Aorta (tissue), 5 donors: ENCODE measurements around the gene RUNX3. TPM values are rescaled to one million over a fixed set of nuclear protein-coding genes. Genes with fewer than 3 reads are reported as not detected.
"Not testable (repeated sequence)": the region's sequence is repeated elsewhere in the genome, so short reads cannot be mapped to it uniquely, and the experiment has no call there.

Source experiments
- ATAC-seq: fragments of 200-7000 bp; cut with Tn5 transposase; one replicate; pipeline ENCODE4 v1.9.1; 2022; ENCODE audit warnings: moderate library complexity; ENCODE audit not compliant: low FRiP score
- DNase-seq, 2 donors: peaks; one replicate each; pipeline ENCODE4 v3.0.0-alpha.2; 2020
- H3K27ac ChIP-seq, 2 donors: one replicate each; pipeline ENCODE4 v1.5.1; 2013; ENCODE audit warnings: low read length in 2 of 2, mild to moderate bottlenecking in 2 of 2, moderate library complexity in 2 of 2, control low read depth in 1 of 2, inconsistent platforms in 1 of 2, low read depth in 1 of 2
- H3K27me3 ChIP-seq, 2 donors: one replicate each; pipeline ENCODE4 v1.6.1; 2013; ENCODE audit warnings: control low read depth in 1 of 2, low read length in 1 of 2, mild to moderate bottlenecking in 1 of 2, moderate library complexity in 1 of 2; ENCODE audit not compliant: insufficient read depth in 2 of 2, control insufficient read depth in 1 of 2
- H3K36me3 ChIP-seq, 2 donors: one replicate each; pipeline ENCODE4 v1.6.1; 2013; ENCODE audit warnings: control low read depth in 1 of 2, low read length in 1 of 2, mild to moderate bottlenecking in 1 of 2; ENCODE audit not compliant: insufficient read depth in 2 of 2, control insufficient read depth in 1 of 2
- H3K4me1 ChIP-seq, 2 donors: one replicate each; pipeline ENCODE4 v1.6.1; 2013; ENCODE audit warnings: low read length in 2 of 2, control low read depth in 1 of 2, mild to moderate bottlenecking in 1 of 2, moderate library complexity in 1 of 2; ENCODE audit not compliant: insufficient read depth in 2 of 2, control insufficient read depth in 1 of 2
- H3K4me3 ChIP-seq, 2 donors: one replicate each; pipeline ENCODE4 v1.5.1; 2013; ENCODE audit warnings: low read length in 2 of 2, control low read depth in 1 of 2, mild to moderate bottlenecking in 1 of 2
- H3K9me3 ChIP-seq: one replicate; pipeline ENCODE4 v1.6.1; 2013; ENCODE audit warnings: mild to moderate bottlenecking, low read length; ENCODE audit not compliant: control insufficient read depth
- WGBS, 2 donors: extraction: QIAGEN DNeasy Blood & Tissue Kit; methylation state at CpG; one replicate each; pipeline ENCODE4 v1.1.7; 2013; 5-methylcytosine and 5-hydroxymethylcytosine counted together
- intact Hi-C, 2 donors: fragments of 100-400 bp; cut with DNase I; formaldehyde crosslinking; loops; one replicate each; pipeline versions ENCODE4 v1.14.2 to v1.15.0; 2022
- polyA plus RNA-seq, 2 donors: library from polyadenylated mRNA; stranded (reverse); fragments of 200-250 nt; gene quantifications; one replicate each; pipeline ENCODE4 v1.2.3, GENCODE V29; 2013
- total RNA-seq, 2 donors: library from RNA; stranded (reverse); fragmentation: NEBNext Ultra II Directional; extraction: Animal tissue kit (Norgen Biotek cat#: 25700); gene quantifications; one replicate each; pipeline ENCODE4 v1.2.1, GENCODE V29; 2021
- donor health status: healthy with polysubstance abuse.
- donor health status: Bipolar disorder and iron deficiency.
- donor health status: DM: no; HTN: no; CAD: no.
- donor health status: DM: no; HTN: no; CAD: no.
- donor health status: DM: yes; HTN: yes; CAD: no.

RUNX3 gene
- total and polyA plus RNA-seq, 4 donors = 1.1 to 4.4 (median 2.1) TPM

DNA sequence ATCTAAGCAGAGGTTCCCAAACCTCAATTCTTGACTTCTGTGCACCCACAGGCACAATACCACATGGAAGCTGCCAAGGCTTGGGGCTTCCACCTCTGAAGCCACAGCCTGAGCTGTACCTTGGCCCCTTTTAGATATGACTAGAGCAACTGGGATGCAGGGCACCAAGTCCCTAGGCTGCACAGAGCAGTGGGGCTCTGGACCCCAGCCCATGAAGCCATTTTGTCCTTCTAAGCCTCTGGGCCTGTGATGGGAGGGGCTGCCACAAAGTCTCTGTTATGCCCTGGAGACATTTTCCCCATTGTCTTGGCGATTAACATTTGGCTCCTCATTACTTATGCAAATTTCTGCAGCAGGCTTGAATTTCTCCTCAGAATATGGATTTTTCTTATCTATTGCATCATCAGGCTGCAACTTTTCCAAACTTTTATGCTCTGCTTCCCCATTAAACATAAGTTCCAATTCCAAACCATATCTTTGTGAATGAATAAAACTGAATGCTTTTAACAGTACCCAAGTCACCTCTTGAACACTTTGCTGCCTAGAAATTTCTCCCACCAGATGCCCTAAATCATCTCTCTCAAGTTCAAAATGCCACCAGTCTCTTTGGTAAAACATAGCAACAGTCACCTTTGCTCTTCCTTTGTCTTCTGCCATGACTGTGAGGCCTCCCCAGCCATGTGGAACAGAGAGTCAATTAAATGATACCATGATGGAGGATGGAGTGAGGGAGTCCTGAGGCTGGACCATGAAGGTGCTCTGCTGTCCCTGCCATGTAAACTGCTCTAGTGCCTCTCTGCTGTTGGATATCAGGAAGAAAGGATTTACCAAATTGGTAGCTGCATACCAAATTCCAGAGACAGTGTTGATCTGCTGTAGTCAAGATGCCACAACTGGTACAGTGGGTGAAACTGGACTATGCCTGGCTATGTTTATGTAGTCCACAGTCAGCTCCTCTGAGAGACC is 37.6 kb downstream of the RUNX3 start:
- H3K4me1 ChIP-seq = no peaks in the 10 kb centered on the region
- WGBS, 2 donors = 86 to 90% methylated on average over 1 of the region's 1 CpG
- no peak overlapping the region for H3K4me3 ChIP-seq
- intact Hi-C loops = no loop called here
- no peaks in the 10 kb centered on the region for H3K36me3 ChIP-seq
- no peak for ATAC-seq
- DNase-seq = peak in 1 of 2 donors; percentile 30
- H3K9me3 ChIP-seq = peaks cover 1% of the 10 kb centered on the region
- H3K27ac ChIP-seq = no peak overlapping the region
- H3K27me3 ChIP-seq = no peaks in the 10 kb centered on the region

DNA sequence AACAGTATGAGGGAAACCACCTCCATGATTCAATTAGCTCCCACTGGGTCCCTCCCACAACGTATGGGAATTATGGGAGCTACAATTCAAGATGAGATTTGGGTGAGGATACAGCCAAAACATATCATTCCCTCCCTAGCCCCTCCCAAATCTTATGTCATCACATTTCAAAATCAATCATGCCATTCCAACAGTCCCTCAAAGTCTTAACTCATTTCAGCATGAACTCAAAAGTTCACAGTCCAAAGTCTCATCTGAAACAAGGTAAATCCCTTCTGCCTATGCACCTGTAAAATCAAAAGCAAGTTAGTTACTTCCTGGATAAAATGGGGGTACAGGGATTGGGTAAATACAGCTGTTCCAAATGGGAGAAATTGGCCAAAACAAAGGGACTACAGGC is 38.7 kb downstream of the RUNX3 start:
- H3K36me3 ChIP-seq, ATAC-seq, H3K9me3 ChIP-seq, H3K27me3 ChIP-seq, DNase-seq, intact Hi-C loops, H3K4me1 ChIP-seq, H3K4me3 ChIP-seq, H3K27ac ChIP-seq: not testable (repeated sequence)
- 63 to 78% methylated on average over 1 of the region's 1 CpG for WGBS, 2 donors

DNA sequence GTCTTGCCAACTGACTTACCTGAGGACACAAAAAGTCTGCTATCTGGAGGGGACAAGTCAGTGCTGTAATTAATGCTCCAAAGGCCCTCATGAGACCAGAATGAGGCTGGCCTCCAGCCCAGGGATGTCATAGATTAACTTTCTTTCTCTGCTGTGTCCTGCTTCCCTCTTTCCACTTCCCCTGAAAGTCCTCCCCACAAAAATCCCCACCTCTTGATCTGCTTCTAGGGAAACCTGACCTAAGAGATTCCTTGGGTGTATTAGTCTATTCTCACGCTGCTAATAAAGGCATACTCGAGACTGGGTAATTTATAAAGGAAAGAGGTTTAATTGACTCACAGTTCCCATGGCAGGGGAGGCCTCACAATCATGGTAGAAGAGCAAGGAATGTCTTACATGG is 39.2 kb downstream of the RUNX3 start:
- DNase-seq (no peak), ATAC-seq (no peak)
- intact Hi-C loops = no loop called here
- Histone ChIP-seq H3K4me1 (no peaks in the 10 kb centered on the region), H3K36me3 (no peaks in the 10 kb centered on the region), H3K9me3 (peaks cover 1% of the 10 kb centered on the region), H3K4me3 (no peak overlapping the region), H3K27ac (no peak overlapping the region), H3K27me3 (no peaks in the 10 kb centered on the region)
- 87 to 93% methylated on average over 2 of the region's 2 CpGs for WGBS, 2 donors

DNA sequence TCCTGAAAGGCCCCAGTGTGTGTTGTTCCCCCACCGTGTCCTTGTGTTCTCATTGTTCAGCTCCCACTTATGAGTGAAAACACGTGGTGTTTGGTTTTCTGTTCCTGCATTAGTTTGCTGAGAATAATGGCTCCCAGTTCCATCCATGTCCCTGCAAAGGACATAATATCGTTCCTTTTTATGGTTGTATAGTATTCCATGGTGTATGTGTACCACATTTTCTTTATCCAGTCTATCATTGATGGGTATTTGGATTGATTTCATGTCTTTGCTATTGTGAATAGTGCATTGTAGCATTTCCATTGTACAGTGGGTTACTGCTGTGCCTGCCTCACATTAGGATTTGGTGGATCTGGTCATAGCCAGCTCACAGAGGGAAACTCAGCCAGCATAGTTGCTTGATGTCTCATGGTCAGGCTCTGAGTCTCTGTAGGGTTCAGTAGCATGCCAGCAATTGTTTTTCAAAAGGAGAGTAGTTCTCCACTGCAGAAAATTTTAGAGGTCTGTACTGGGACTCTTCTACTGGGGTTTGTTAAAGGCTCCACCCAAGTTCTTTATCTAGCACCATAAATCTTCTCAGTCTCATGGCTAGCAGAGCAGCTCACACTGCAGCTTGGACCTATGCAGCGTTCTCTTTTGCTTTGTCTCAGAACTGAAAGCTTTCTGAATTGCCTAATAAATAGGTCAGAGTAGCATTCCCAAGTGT is 41.0 kb downstream of the RUNX3 start:
- H3K4me3 ChIP-seq = no peak overlapping the region
- H3K9me3 ChIP-seq = peaks cover 1% of the 10 kb centered on the region
- intact Hi-C loops = no loop called here
- H3K4me1 ChIP-seq = no peaks in the 10 kb centered on the region
- 75 to 76% methylated on average over 4 of the region's 4 CpGs for WGBS, 2 donors
- DNase-seq (peak; percentile 17 to 24), ATAC-seq (no peak)
- H3K36me3 ChIP-seq = no peaks in the 10 kb centered on the region
- H3K27me3 ChIP-seq = no peaks in the 10 kb centered on the region
- no peak overlapping the region for H3K27ac ChIP-seq

DNA sequence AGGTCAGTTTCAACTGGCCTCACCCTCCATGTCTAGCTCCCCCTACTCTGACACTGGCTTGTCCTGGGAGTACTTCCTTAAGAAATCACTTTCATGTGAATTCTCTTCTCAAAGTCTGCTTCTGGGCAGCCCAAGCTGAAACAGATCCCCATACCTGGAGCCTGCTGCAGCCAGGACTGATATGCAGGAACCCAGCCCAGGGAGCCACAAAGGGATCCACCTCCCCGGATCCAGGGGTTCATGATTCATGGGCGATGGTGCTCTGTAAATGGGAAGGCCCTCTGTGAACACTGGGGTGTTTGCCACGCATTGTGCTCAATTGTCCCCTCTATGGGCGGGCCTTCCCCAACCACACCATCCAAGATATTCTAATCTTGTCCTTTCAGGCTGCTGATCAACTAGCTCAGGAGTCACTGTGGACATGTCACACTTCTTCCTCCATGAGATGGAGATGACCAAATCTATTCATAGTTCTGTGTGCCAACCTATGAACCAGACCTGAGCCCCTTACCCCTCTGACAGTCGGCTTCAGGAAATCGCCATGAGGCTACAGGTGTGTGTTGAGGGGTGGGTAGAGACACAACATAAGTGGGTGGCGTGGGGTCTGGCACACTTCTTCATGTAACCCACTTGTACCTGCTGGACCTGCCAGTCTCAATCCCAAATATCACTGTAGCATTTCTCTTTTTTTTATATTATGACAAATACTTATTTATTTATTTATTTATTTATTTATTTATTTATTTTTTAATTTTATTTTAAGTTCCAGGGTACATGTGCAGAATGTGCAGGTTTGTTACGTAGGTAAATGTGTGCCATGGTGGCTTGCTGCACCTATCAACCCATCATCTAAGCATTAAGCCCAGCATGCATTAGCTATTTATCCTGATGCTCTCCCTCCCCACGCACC is 41.8 kb downstream of the RUNX3 start:
- Histone ChIP-seq H3K4me1 (no peaks in the 10 kb centered on the region), H3K27me3 (no peaks in the 10 kb centered on the region), H3K36me3 (no peaks in the 10 kb centered on the region), H3K9me3 (peaks cover 1% of the 10 kb centered on the region), H3K4me3 (no peak overlapping the region), H3K27ac (no peak overlapping the region)
- intact Hi-C loops = no loop called here
- ATAC-seq = no peak
- DNase-seq = peak; percentile 10 to 34
- 92 to 97% methylated on average over 9 of the region's 9 CpGs for WGBS, 2 donors

DNA sequence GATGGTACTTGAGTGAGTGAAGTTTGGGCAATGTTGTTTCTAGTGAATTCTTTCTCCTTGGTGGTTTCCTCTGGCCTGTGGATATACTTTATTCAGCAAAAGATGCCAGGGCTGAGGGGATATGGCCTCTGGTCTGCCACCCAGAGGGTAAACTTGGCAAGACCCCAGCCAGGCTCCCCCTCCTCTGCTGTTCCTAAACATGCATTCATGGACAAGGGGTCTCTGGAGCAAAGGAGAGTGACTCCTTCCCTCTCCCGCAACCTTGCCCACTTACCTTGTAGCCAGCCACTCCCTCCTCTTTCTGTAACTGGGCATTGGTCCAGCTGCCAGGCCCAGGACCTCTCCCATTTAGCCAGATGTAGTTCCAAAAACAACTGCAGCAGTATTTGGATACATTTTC is 43.8 kb downstream of the RUNX3 start:
- DNase-seq = peak; percentile 11
- Histone ChIP-seq H3K9me3 (no peaks in the 10 kb centered on the region), H3K27me3 (no peaks in the 10 kb centered on the region), H3K36me3 (no peaks in the 10 kb centered on the region), H3K4me1 (no peaks in the 10 kb centered on the region), H3K27ac (no peak overlapping the region), H3K4me3 (no peak overlapping the region)
- intact Hi-C loops = no loop called here
- WGBS, 2 donors = 66 to 71% methylated on average over 1 of the region's 1 CpG
- ATAC-seq = no peak

DNA sequence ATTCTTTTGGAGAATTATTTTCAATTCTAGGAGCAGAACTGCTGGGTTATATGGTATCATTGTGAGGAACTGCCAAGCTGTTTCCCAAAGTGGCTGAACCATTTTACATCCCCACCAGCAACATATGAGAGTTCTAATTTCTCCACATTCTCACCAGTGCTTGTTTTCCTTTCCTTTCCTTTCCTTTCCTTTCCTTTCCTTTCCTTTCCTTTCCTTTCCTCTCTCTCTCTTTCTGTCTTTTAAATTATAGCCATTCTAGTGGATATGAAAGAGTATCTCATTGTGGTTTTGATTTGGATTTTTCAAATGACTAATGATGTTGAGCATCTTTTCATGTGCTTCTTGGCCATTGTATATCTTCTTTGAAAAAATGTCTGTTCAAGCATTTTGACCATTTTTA is 45.3 kb downstream of the RUNX3 start:
- H3K9me3 ChIP-seq = no peaks in the 10 kb centered on the region
- H3K36me3 ChIP-seq = no peaks in the 10 kb centered on the region
- H3K4me1 ChIP-seq = no peaks in the 10 kb centered on the region
- no peak overlapping the region for H3K4me3 ChIP-seq
- ATAC-seq (no peak), DNase-seq (no peak)
- intact Hi-C loops = no loop called here
- no peak overlapping the region for H3K27ac ChIP-seq
- no peaks in the 10 kb centered on the region for H3K27me3 ChIP-seq

DNA sequence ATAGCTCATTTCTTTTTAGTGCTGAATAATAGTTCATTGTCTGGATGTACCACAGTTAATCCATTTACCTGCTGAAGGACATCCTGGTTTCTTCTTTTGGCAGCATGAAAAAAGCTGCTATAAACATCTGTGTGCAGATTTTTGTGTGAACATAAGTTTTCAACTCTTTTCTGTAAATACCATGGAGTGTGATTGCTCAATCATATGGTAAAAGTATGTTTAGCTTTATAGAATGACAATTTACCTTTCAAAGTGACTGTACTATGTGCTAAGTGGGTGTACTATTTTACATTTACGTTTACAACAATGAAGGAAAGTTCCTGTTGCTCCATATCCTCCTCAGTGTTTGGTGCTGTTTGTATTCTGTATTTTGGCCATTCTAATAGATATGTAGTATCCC is 49.0 kb downstream of the RUNX3 start:
- Histone ChIP-seq H3K27me3 (no peaks in the 10 kb centered on the region), H3K4me1 (no peaks in the 10 kb centered on the region), H3K36me3 (no peaks in the 10 kb centered on the region), H3K27ac (no peak overlapping the region), H3K4me3 (no peak overlapping the region), H3K9me3 (no peaks in the 10 kb centered on the region)
- intact Hi-C loops = no loop called here
- ATAC-seq = no peak
- no peak for DNase-seq
- WGBS, 2 donors = 38 to 44% methylated on average over 1 of the region's 1 CpG
